Liver (tissue), 9 donors: ENCODE results near the gene ST3GAL3. TPM values are rescaled to one million over a fixed set of nuclear protein-coding genes. Genes with fewer than 3 reads are reported as not detected.

Source experiments
- DNase-seq: peaks from one replicate; pipeline ENCODE4 v3.0.0-alpha.2; 2017; ENCODE audit warnings: low spot score
- H3K27ac ChIP-seq, 2 donors: one replicate each; pipeline ENCODE4 v1.7.0; 2013; ENCODE audit warnings: inconsistent platforms in 2 of 2, low read length in 2 of 2, control low read depth in 1 of 2, low read depth in 1 of 2, mild to moderate bottlenecking in 1 of 2
- H3K27me3 ChIP-seq, 4 donors: one replicate each; pipeline versions ENCODE4 v1.6.1 to v1.7.0; 2013; ENCODE audit warnings: low read length in 3 of 4, inconsistent platforms in 1 of 4, mild to moderate bottlenecking in 1 of 4, moderate library complexity in 1 of 4; ENCODE audit not compliant: control insufficient read depth in 4 of 4, insufficient read depth in 4 of 4
- H3K36me3 ChIP-seq, 4 donors: one replicate each; pipeline versions ENCODE4 v1.6.1 to v1.7.0; 2013; ENCODE audit warnings: low read length in 3 of 4, mild to moderate bottlenecking in 3 of 4, low read depth in 1 of 4, moderate library complexity in 1 of 4; ENCODE audit not compliant: control insufficient read depth in 4 of 4, insufficient read depth in 3 of 4
- H3K4me1 ChIP-seq, 4 donors: one replicate each; pipeline versions ENCODE4 v1.6.1 to v1.7.0; 2013; ENCODE audit warnings: low read length in 3 of 4, mild to moderate bottlenecking in 3 of 4, moderate library complexity in 1 of 4; ENCODE audit not compliant: control insufficient read depth in 4 of 4, insufficient read depth in 4 of 4
- H3K4me3 ChIP-seq, 3 donors: one replicate each; pipeline versions ENCODE4 v1.6.1 to v1.7.0; 2013; ENCODE audit warnings: low read length in 3 of 3, control low read depth in 1 of 3, low read depth in 1 of 3, mild to moderate bottlenecking in 1 of 3
- H3K9ac ChIP-seq, 2 donors: one replicate each; pipeline ENCODE4 v1.7.0; 2013; ENCODE audit warnings: low read length in 2 of 2, mild to moderate bottlenecking in 2 of 2, moderate library complexity in 2 of 2, control low read depth in 1 of 2, low read depth in 1 of 2
- H3K9me3 ChIP-seq, 4 donors: one replicate each; pipeline versions ENCODE4 v1.6.1 to v1.7.0; 2013; ENCODE audit warnings: low read length in 3 of 4; ENCODE audit not compliant: control insufficient read depth in 4 of 4
- EGR1 ChIP-seq, 2 donors: IDR thresholded peaks; 2 replicates each; pipeline ENCODE4 v1.6.1; 2016 to 2018; ENCODE audit warnings: antibody characterized with exemption in 2 of 2, low read depth in 2 of 2
- FOXA1 ChIP-seq: IDR thresholded peaks from 2 replicates; pipeline ENCODE4 v1.6.1; 2016; ENCODE audit warnings: antibody characterized with exemption
- GABPA ChIP-seq, 2 donors: IDR thresholded peaks in 1 of 2; conservative IDR thresholded peaks in 1 of 2; 2 replicates each; pipeline ENCODE4 v1.6.1; 2016; ENCODE audit warnings: antibody characterized with exemption in 2 of 2, mild to moderate bottlenecking in 1 of 2, moderate library complexity in 1 of 2
- HNF4A ChIP-seq, 2 donors: conservative IDR thresholded peaks; 2 replicates each; pipeline ENCODE4 v1.6.1; 2016; ENCODE audit warnings: antibody characterized with exemption in 2 of 2, mild to moderate bottlenecking in 2 of 2
- HNF4G ChIP-seq: IDR thresholded peaks from 2 replicates; pipeline ENCODE4 v1.6.1; 2016; ENCODE audit warnings: antibody characterized with exemption
- RAD21 ChIP-seq, 2 donors: IDR thresholded peaks; 2 replicates each; pipeline ENCODE4 v1.6.1; 2016; ENCODE audit warnings: antibody characterized with exemption in 2 of 2, mild to moderate bottlenecking in 2 of 2
- RXRA ChIP-seq, 2 donors: IDR thresholded peaks; 2 replicates each; pipeline ENCODE4 v1.6.1; 2017 to 2018; ENCODE audit warnings: antibody characterized with exemption in 2 of 2, mild to moderate bottlenecking in 1 of 2
- SP1 ChIP-seq: IDR thresholded peaks from 2 replicates; pipeline ENCODE4 v1.6.1; 2018; ENCODE audit warnings: antibody characterized with exemption, mild to moderate bottlenecking
- YY1 ChIP-seq: IDR thresholded peaks from 2 replicates; pipeline ENCODE4 v1.6.1; 2016; ENCODE audit warnings: antibody characterized with exemption, mild to moderate bottlenecking
- WGBS: extraction: QIAGEN DNeasy Blood & Tissue Kit; methylation state at CpG from one replicate; pipeline ENCODE4 v1.1.7; 2013; 5-methylcytosine and 5-hydroxymethylcytosine counted together
- polyA plus RNA-seq, 2 donors: library from polyadenylated mRNA; stranded (reverse) in 1 of 2; unstranded in 1 of 2; fragments of 200-250 nt in 1 of 2; fragments of >200 nt in 1 of 2; fragmentation: Nextera tagmentation in 1 of 2; extraction: Ambion mirVana in 1 of 2; gene quantifications; one replicate each; pipeline versions ENCODE4 v1.2.1 to v1.2.3, GENCODE V29; 2013 to 2015
- total RNA-seq, 2 donors: library from RNA; depleted of rRNA; stranded (reverse); fragments of >200 nt; gene quantifications; one replicate each; pipeline ENCODE4 v1.2.3, GENCODE V29; 2014
- TF ChIP-seq, protein P1 (sequence below): fragments of 150-350 bp; IDR thresholded peaks from 2 replicates; pipeline ENCODE4 v1.5.1; 2017; ENCODE audit warnings: improper control_type of control experiment, low read depth, low read length; ENCODE audit not compliant: missing input control
- TF ChIP-seq, protein P2 (sequence below): IDR thresholded peaks from 2 replicates; pipeline ENCODE4 v1.6.1; 2016; ENCODE audit warnings: antibody characterized with exemption
- donor health status: healthy.
- donor health status: healthy.
- donor health status: healthy.
- donor health status: healthy.
- donor health status: healthy.

ST3GAL3 gene
- total and polyA plus RNA-seq, 4 donors = 4.9 to 11.4 (median 8.1) TPM

DNA sequence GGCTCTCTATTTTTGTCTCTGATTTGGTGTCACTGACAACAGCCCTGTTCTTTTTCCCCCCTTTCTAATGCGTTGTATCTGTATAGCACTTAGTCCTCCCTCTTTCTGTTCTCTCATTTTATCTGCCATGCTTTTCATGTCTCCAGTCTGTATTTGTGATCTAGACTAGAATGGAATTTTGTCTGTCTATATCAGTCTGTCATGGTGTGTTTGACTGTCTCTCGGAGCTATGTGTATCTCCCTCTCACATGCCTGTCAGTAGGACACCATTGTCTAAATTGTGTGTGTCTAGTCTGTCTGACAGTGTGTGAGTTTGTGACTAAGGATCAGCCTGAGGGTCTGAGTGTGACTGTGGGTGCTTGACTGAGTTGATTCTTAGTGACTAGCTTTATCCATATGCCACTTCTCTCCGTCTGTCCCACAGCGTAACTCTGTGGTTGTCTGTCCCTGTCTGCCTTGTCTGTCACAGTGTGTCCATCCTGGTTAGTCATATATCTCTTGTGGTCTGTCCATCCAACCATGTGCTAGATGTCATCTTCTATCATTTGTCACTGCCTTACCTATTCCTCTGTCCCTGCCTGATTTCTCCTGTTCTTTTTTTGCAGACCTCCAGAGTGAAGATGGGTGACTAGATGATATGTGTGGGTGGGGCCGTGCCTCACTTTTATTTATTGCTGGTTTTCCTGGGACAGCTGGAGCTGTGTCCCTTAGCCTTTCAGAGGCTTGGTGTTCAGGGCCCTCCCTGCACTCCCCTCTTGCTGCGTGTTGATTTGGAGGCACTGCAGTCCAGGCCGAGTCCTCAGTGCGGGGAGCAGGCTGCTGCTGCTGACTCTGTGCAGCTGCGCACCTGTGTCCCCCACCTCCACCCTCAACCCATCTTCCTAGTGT is 270.3 kb downstream of the ST3GAL3 start:
- Histone ChIP-seq H3K4me1 (peaks cover 9 to 58% (median 45%) of the 10 kb centered on the region in 4 donors), H3K27ac (peak overlapping the region; percentile 8)
- WGBS = 76% methylated on average over 9 of the region's 9 CpGs

DNA sequence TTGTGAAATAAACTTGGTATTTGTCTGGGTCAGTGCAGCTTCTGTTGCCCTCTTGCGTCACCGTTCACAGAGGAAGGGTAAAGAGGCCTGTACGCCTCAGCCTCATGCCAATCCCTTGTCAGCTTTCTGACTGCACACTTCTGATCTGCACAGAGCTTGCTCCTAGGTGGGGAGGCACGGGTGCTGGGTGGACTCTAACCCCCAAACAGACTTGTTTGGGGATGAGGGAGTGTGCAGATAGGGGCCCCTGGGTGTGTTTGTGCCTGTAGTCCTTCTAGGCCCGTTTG is 270.9 kb downstream of the ST3GAL3 start:
- H3K36me3 ChIP-seq = peaks cover 0 to 13% (median 8%) of the 10 kb centered on the region in 4 donors
- H3K27me3 ChIP-seq = no peaks in the 10 kb centered on the region
- no peaks in the 10 kb centered on the region for H3K9me3 ChIP-seq
- TF ChIP-seq RXRA (IDR thresholded peaks at IDR 0.05) = peak in 1 of 2 donors; percentile 38
- no peak for TF ChIP-seq FOXA1
- peak; percentile 29 for TF ChIP-seq SP1
- no peak for TF ChIP-seq RAD21 (IDR thresholded peaks at IDR 0.05)
- peak in 1 of 2 donors; percentile 19 for TF ChIP-seq EGR1 (IDR thresholded peaks at IDR 0.05; ENCODE audit: low read depth in 2 of 2)
- peak; percentile 47 to 53 for TF ChIP-seq HNF4A (conservative IDR thresholded peaks at IDR 0.05)
- H3K27ac ChIP-seq = peak overlapping the region; percentile 43 to 72
- WGBS = 27% methylated on average over 5 of the region's 5 CpGs
- H3K4me3 ChIP-seq = peak overlapping the region in 1 of 3 donors; percentile 75
- no peak for DNase-seq
- H3K9ac ChIP-seq = no peak overlapping the region
- peaks cover 9 to 58% (median 45%) of the 10 kb centered on the region in 4 donors for H3K4me1 ChIP-seq

More for the DNA sequence above, 270.3 kb downstream of the ST3GAL3 start:
- Histone ChIP-seq H3K36me3 (peaks cover 0 to 14% (median 10%) of the 10 kb centered on the region in 4 donors), H3K4me3 (no peak overlapping the region), H3K9me3 (no peaks in the 10 kb centered on the region), H3K9ac (no peak overlapping the region), H3K27me3 (no peaks in the 10 kb centered on the region)
- TF ChIP-seq GABPA (IDR thresholded peaks at IDR 0.05 in 1 of 2, conservative IDR thresholded peaks at IDR 0.05 in 1 of 2) (no peak), RAD21 (IDR thresholded peaks at IDR 0.05) (no peak), HNF4A (conservative IDR thresholded peaks at IDR 0.05) (no peak), HNF4G (no peak), EGR1 (IDR thresholded peaks at IDR 0.05; ENCODE audit: low read depth in 2 of 2) (no peak)
- TF ChIP-seq, protein P1, sequence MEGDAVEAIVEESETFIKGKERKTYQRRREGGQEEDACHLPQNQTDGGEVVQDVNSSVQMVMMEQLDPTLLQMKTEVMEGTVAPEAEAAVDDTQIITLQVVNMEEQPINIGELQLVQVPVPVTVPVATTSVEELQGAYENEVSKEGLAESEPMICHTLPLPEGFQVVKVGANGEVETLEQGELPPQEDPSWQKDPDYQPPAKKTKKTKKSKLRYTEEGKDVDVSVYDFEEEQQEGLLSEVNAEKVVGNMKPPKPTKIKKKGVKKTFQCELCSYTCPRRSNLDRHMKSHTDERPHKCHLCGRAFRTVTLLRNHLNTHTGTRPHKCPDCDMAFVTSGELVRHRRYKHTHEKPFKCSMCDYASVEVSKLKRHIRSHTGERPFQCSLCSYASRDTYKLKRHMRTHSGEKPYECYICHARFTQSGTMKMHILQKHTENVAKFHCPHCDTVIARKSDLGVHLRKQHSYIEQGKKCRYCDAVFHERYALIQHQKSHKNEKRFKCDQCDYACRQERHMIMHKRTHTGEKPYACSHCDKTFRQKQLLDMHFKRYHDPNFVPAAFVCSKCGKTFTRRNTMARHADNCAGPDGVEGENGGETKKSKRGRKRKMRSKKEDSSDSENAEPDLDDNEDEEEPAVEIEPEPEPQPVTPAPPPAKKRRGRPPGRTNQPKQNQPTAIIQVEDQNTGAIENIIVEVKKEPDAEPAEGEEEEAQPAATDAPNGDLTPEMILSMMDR = no peak
- DNase-seq = no peak

DNA sequence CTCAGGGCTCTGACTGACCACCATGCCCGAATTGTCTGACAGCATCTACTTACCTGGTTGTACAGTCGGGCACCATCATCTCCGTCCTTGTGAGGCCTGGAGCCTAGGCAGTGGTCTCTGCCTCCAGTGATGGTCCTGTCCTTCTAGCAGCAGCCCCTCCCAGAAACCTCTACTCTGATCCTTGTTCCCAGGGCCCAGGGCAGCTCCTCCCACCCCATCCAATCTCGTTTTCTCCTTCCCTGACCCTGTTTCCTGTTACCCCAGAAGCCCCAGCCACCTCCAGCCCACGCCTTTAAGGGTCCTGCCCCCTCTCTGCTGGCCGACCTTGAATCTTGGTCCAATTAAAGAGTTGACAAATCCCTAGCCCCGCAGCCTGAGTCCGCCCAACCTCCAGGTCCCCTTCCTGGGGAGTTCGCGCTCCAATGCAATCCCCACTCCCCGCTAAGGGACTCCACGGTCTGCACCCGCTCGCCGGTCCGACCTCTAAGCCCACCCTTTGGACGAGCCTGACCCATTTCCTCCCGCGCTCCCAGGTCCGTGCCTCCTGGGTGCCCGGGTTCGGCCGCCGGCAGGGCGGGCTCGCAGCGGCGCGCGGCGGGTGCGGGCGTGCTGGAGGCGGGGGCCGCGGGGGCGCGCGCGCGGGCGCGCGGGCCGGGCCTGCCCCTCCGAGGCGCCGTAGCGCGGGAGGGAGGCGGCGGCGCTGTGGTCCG is 271.4 kb downstream of the ST3GAL3 start, which contains the start of gene B4GALT2:
Gene B4GALT2, plus strand, starts transcription at position 660 of the 710 bp plus-strand sequence. CDS start 1,951 bp downstream, outside the sequence.
- peaks cover 9 to 56% (median 43%) of the 10 kb centered on the region in 4 donors for H3K4me1 ChIP-seq
- peak within 1 kb of the TSS; percentile 48 to 72 for H3K27ac ChIP-seq
- DNase-seq = peak; percentile 59
- H3K9ac ChIP-seq = peak within 1 kb of the TSS in 1 of 2 donors; percentile 30
- H3K9me3 ChIP-seq = no peaks in the 10 kb centered on the region
- WGBS = 4% methylated on average over 54 of the region's 54 CpGs
- H3K27me3 ChIP-seq = no peaks in the 10 kb centered on the region
- H3K4me3 ChIP-seq = peak within 1 kb of the TSS; percentile 39 to 75 (median 45)
- H3K36me3 ChIP-seq = peaks cover 0 to 13% (median 8%) of the 10 kb centered on the region in 4 donors
- TF ChIP-seq, protein P2, sequence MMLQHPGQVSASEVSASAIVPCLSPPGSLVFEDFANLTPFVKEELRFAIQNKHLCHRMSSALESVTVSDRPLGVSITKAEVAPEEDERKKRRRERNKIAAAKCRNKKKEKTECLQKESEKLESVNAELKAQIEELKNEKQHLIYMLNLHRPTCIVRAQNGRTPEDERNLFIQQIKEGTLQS = no peak
- TF ChIP-seq HNF4G (no peak), YY1 (no peak)
